Sigmoid colon (tissue), 7 donors: ENCODE results near the gene AMBP. TPM values are rescaled to one million over a fixed set of nuclear protein-coding genes. Genes with fewer than 3 reads are reported as not detected.

ENCODE experiments used
- DNase-seq: peaks from one replicate; pipeline ENCODE4 v3.0.0-alpha.2; 2019
- H3K27ac ChIP-seq, 4 donors: fragments of 200-600 bp; sonication (generic); one replicate each; pipeline ENCODE4 v1.5.1; 2016 to 2019; ENCODE audit warnings: mild to moderate bottlenecking in 1 of 4
- H3K27me3 ChIP-seq, 3 donors: fragments of 200-600 bp; sonication (generic); one replicate each; pipeline ENCODE4 v1.5.1; 2019; ENCODE audit warnings: mild to moderate bottlenecking in 1 of 3
- H3K36me3 ChIP-seq, 4 donors: fragments of 200-600 bp; sonication (generic); one replicate each; pipeline ENCODE4 v1.5.1; 2016 to 2019
- H3K4me1 ChIP-seq, 4 donors: fragments of 200-600 bp; sonication (generic); one replicate each; pipeline ENCODE4 v1.5.1; 2017 to 2019
- H3K4me3 ChIP-seq, 4 donors: fragments of 200-600 bp; sonication (generic); one replicate each; pipeline ENCODE4 v1.5.1; 2017 to 2019; ENCODE audit warnings: mild to moderate bottlenecking in 2 of 4, moderate library complexity in 1 of 4
- H3K9me3 ChIP-seq, 4 donors: fragments of 200-600 bp in 3 of 4; sonication (generic) in 3 of 4; one replicate each; pipeline versions ENCODE4 v1.5.1 to v1.6.1; 2013 to 2019
- CTCF ChIP-seq, 4 experiments: fragments of 450-650 bp in 3 of 4; fragments of 200-600 bp in 1 of 4; IDR thresholded peaks; one replicate each; pipeline ENCODE4 v1.5.1; 2016 to 2019; ENCODE audit warnings: antibody characterized with exemption in 4 of 4, mild to moderate bottlenecking in 3 of 4, moderate library complexity in 2 of 4
- EP300 ChIP-seq, 4 donors: sonication (generic); formaldehyde crosslinking; IDR thresholded peaks; one replicate each; pipeline ENCODE4 v1.6.1; 2017; ENCODE audit warnings: antibody characterized with exemption in 4 of 4
- POLR2A ChIP-seq, 2 donors: fragments of 450-650 bp; IDR thresholded peaks; one replicate each; pipeline ENCODE4 v1.6.1; 2016; ENCODE audit warnings: antibody characterized with exemption in 2 of 2, mild to moderate bottlenecking in 2 of 2, moderate library complexity in 2 of 2
- POLR2AphosphoS5 ChIP-seq, 4 donors: sonication (generic); formaldehyde crosslinking; IDR thresholded peaks; one replicate each; pipeline ENCODE4 v1.6.1; 2017; ENCODE audit warnings: antibody characterized with exemption in 4 of 4
- WGBS, 2 donors: extraction: QIAGEN DNeasy Blood & Tissue Kit; methylation state at CpG; one replicate each; pipeline ENCODE4 v1.1.7; 2013; 5-methylcytosine and 5-hydroxymethylcytosine counted together
- intact Hi-C: fragments of 100-400 bp; cut with DNase I; formaldehyde crosslinking; loops from one replicate; pipeline ENCODE4 v1.15.1; 2023
- polyA plus RNA-seq, 3 donors: library from polyadenylated mRNA; stranded (reverse); fragments of 200-250 nt; gene quantifications; one replicate each; pipeline ENCODE4 v1.2.3, GENCODE V29; 2013
- total RNA-seq, 4 donors: library from RNA; depleted of rRNA; stranded (reverse); fragments of >200 nt; gene quantifications; one replicate each; pipeline ENCODE4 v1.1.0, GENCODE V29; 2016
- donor health status: healthy with polysubstance abuse.
- donor health status: Bipolar disorder and iron deficiency.
- donor health status: healthy.

AMBP gene
- total and polyA plus RNA-seq, 7 donors: 0.66 TPM; not detected in 6

DNA sequence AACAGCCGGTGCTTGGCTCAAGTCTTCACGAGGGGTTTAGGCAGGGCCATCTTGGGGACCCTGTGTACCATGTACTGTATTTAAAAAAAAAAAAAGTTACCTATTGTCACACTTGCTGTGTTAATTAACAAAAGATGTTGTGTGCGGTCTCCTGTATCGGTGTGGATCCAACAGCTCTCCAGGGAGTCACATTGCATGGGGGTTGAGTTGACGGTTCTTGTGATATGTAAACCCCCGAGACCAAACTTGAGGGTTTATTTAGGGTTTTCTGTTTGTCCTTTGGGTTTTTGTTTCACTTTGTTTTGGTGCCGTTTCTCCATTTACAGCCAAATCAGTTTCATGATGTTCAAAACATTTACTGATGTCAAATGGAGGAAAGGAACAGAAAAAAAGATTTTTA, 22.2 kb downstream of the AMBP start:
- Histone ChIP-seq H3K27ac (no peak overlapping the region), H3K4me3 (no peak overlapping the region)

GRCh38 chr9:114055061-114055460, 23.0 kb downstream of the AMBP start:
- Histone ChIP-seq H3K9me3 (no peaks in the 10 kb centered on the region), H3K27me3 (no peaks in the 10 kb centered on the region), H3K27ac (no peak overlapping the region), H3K4me1 (no peaks in the 10 kb centered on the region), H3K36me3 (peaks cover 0 to 4% (median 0%) of the 10 kb centered on the region in 4 donors), H3K4me3 (no peak overlapping the region)
- TF ChIP-seq POLR2AphosphoS5 (IDR thresholded peaks at IDR 0.05): no peak
- TF ChIP-seq POLR2A (IDR thresholded peaks at IDR 0.05): no peak
- TF ChIP-seq CTCF (IDR thresholded peaks at IDR 0.05): no peak
- no peak for TF ChIP-seq EP300 (IDR thresholded peaks at IDR 0.05)
- no peak for DNase-seq
- 93 to 94% methylated on average over 18 of the region's 18 CpGs for WGBS, 2 donors
- intact Hi-C loops: no loop called here

More for the DNA sequence above, 22.2 kb downstream of the AMBP start:
- Histone ChIP-seq H3K36me3 (no peaks in the 10 kb centered on the region), H3K4me1 (no peaks in the 10 kb centered on the region), H3K27me3 (no peaks in the 10 kb centered on the region), H3K9me3 (no peaks in the 10 kb centered on the region)
- TF ChIP-seq EP300 (IDR thresholded peaks at IDR 0.05): no peak
- no peak for TF ChIP-seq CTCF (IDR thresholded peaks at IDR 0.05)
- TF ChIP-seq POLR2A (IDR thresholded peaks at IDR 0.05): no peak
- TF ChIP-seq POLR2AphosphoS5 (IDR thresholded peaks at IDR 0.05): no peak
- no peak for DNase-seq
- WGBS, 2 donors: 77 to 93% methylated on average over 7 of the region's 7 CpGs
- intact Hi-C loops: no loop called here

GRCh38 chr9:114054191-114054690, 23.9 kb downstream of the AMBP start:
- no peak for DNase-seq
- H3K4me1 ChIP-seq: no peaks in the 10 kb centered on the region
- no peaks in the 10 kb centered on the region for H3K9me3 ChIP-seq
- peaks cover 0 to 13% (median 0%) of the 10 kb centered on the region in 4 donors for H3K36me3 ChIP-seq
- TF ChIP-seq EP300 (IDR thresholded peaks at IDR 0.05) (no peak), CTCF (IDR thresholded peaks at IDR 0.05) (no peak), POLR2AphosphoS5 (IDR thresholded peaks at IDR 0.05) (no peak), POLR2A (IDR thresholded peaks at IDR 0.05) (no peak)
- no peak overlapping the region for H3K27ac ChIP-seq
- H3K27me3 ChIP-seq: no peaks in the 10 kb centered on the region
- 78 to 91% methylated on average over 10 of the region's 10 CpGs for WGBS, 2 donors
- intact Hi-C loops: no loop called here
- no peak overlapping the region for H3K4me3 ChIP-seq

DNA sequence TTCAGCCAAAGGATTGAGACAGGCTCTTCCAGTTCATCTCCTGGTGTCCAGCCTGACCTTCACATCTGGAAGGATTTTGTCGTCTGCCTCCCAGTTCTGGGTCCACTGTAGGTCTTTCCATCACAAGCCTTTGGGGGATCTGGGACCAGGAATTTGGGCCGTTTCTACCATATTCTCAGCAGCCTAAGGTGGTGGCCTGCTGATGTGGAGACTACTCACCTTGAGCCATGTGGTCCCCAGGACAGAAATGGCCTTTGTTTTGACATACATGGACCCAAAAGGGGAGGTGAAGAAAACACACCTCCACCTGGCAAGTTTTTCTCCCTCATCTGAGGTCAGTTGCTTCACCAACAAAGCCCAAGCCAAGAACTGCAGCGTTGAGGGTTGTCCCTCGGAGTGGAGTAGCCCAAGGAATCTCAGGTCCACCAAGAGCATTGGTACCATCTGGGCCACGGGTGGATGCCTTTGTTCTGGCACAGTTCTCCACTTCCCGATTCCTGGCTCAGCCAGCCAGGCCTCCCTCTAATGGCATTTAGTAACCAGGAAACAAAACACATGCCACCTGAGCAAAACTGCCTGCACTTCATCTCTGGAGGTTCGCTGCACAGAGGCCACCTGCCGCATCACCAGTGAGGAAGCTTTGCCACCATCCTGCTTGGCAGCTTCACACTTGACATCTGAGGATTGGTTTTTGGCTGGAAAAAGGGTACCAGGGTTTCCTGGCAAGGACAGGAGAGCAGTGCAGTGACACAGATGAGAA, 24.7 kb downstream of the AMBP start:
- DNase-seq: no peak
- Histone ChIP-seq H3K27ac (no peak overlapping the region), H3K4me3 (no peak overlapping the region), H3K36me3 (peaks cover 0 to 21% (median 1%) of the 10 kb centered on the region in 4 donors), H3K27me3 (no peaks in the 10 kb centered on the region), H3K9me3 (no peaks in the 10 kb centered on the region), H3K4me1 (no peaks in the 10 kb centered on the region)
- intact Hi-C loops: no loop called here
- 59 to 80% methylated on average over 8 of the region's 8 CpGs for WGBS, 2 donors
- no peak for TF ChIP-seq POLR2A (IDR thresholded peaks at IDR 0.05)
- no peak for TF ChIP-seq CTCF (IDR thresholded peaks at IDR 0.05)
- no peak for TF ChIP-seq EP300 (IDR thresholded peaks at IDR 0.05)
- TF ChIP-seq POLR2AphosphoS5 (IDR thresholded peaks at IDR 0.05): no peak
